Esophagus muscularis mucosa (tissue), 3 donors: Measurements from ENCODE around the gene POLR1E.

Source experiments
- POLR2AphosphoS5 ChIP-seq, 2 donors: sonication (generic); formaldehyde crosslinking; IDR thresholded peaks; one replicate each; pipeline ENCODE4 v1.6.1; 2017; ENCODE audit warnings: antibody characterized with exemption in 2 of 2
- TF ChIP-seq, protein P1 (sequence below), 3 experiments: fragments of 200-600 bp in 2 of 3; fragments of 450-650 bp in 1 of 3; sonication (generic) in 2 of 3; IDR thresholded peaks; one replicate each; pipeline ENCODE4 v1.5.1; 2017 to 2019; ENCODE audit warnings: antibody characterized with exemption in 3 of 3, mild to moderate bottlenecking in 2 of 3, moderate library complexity in 1 of 3

DNA sequence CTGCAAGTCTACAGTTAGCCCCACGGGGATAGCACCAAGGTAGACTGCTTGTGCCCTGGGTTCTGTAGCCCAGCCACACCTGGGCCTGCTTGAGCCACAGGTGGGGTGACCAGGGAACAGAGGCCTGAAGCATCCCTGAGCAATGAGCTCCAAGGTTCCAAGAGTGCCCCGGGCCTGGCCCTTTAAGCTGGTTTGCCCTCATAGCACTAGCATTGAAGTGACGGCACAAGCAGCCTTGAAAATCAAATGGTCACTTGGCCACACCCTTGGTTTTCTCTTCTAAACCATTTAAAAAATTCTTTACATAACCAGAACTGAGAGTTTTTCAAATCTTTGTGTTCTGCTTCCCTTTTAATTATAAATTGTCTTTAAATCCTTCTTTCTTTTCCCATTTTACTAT, 65.7 kb downstream of the POLR1E start:
- TF ChIP-seq, protein P1, sequence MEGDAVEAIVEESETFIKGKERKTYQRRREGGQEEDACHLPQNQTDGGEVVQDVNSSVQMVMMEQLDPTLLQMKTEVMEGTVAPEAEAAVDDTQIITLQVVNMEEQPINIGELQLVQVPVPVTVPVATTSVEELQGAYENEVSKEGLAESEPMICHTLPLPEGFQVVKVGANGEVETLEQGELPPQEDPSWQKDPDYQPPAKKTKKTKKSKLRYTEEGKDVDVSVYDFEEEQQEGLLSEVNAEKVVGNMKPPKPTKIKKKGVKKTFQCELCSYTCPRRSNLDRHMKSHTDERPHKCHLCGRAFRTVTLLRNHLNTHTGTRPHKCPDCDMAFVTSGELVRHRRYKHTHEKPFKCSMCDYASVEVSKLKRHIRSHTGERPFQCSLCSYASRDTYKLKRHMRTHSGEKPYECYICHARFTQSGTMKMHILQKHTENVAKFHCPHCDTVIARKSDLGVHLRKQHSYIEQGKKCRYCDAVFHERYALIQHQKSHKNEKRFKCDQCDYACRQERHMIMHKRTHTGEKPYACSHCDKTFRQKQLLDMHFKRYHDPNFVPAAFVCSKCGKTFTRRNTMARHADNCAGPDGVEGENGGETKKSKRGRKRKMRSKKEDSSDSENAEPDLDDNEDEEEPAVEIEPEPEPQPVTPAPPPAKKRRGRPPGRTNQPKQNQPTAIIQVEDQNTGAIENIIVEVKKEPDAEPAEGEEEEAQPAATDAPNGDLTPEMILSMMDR (IDR thresholded peaks at IDR 0.05) = no peak
- no peak for TF ChIP-seq POLR2AphosphoS5 (IDR thresholded peaks at IDR 0.05)
